ENCODE results near the gene EYS.

DNA sequence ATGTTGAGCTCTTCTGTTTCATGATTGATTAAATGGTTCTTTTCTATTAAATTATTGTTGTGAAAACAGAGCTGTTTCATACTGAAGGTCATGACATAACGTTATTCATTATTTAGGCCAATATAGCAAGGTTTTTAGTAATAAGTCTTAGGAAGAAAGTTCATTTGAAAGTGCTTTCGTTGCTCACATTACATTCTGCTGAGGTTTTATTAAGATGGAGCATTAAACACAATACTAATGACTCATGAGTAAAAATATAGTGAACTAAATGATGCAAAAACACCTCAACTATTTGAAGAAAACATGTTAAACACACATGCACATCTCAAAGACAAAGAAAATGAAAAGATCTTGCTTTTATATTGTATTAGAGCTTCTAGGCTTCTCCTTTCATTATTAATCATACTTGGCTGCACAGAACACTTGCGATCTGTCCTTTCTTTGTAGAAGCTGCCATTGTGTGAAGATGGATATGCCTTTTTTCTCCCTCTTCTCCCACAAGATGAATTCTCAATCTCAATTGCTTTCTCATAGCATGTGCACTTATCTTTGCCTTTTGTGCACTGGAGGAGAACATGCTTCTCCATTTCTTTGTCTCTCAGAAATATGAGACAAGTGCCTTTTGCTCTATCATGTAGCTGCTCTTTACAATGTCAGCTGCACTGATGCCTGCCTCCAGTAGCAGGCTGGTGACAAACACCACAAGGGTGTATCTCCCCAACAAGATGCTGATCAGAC lies 1759.1 kb downstream of the EYS start:
- TF ChIP-seq, protein P1, sequence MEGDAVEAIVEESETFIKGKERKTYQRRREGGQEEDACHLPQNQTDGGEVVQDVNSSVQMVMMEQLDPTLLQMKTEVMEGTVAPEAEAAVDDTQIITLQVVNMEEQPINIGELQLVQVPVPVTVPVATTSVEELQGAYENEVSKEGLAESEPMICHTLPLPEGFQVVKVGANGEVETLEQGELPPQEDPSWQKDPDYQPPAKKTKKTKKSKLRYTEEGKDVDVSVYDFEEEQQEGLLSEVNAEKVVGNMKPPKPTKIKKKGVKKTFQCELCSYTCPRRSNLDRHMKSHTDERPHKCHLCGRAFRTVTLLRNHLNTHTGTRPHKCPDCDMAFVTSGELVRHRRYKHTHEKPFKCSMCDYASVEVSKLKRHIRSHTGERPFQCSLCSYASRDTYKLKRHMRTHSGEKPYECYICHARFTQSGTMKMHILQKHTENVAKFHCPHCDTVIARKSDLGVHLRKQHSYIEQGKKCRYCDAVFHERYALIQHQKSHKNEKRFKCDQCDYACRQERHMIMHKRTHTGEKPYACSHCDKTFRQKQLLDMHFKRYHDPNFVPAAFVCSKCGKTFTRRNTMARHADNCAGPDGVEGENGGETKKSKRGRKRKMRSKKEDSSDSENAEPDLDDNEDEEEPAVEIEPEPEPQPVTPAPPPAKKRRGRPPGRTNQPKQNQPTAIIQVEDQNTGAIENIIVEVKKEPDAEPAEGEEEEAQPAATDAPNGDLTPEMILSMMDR (IDR thresholded peaks at IDR 0.05): no peak
- no peak for TF ChIP-seq EP300 (IDR thresholded peaks at IDR 0.05)
- no peak for TF ChIP-seq POLR2AphosphoS5 (IDR thresholded peaks at IDR 0.05)

Measured in gastroesophageal sphincter (tissue), 3 donors.